AG04450 (cell line): ENCODE data around the gene SLC6A2. TPM values are rescaled to one million over a fixed set of nuclear protein-coding genes. Genes with fewer than 3 reads are reported as not detected.

Experiments used
- CTCF ChIA-PET: fragments of 300-600, 350-600 bp; formaldehyde crosslinking; extraction: SDS; loops from one replicate; lab custom pipeline; 2022; ENCODE audit warnings: antibody characterized with exemption, inconsistent platforms; lab: Charles Lee
- POLR2A ChIA-PET: fragments of 350-600 bp; formaldehyde crosslinking; extraction: SDS; loops from one replicate; lab custom pipeline; 2021; ENCODE audit warnings: antibody characterized with exemption, inconsistent platforms; lab: Yijun Ruan, JAX
- DNase-seq: peaks from one replicate; pipeline ENCODE4 v3.0.0-alpha.2; 2011; ENCODE audit warnings: low read depth, low spot score
- H3K27ac ChIP-seq: one replicate; pipeline ENCODE4 v1.5.1; 2012; ENCODE audit warnings: low read depth, low read length, control low read depth
- H3K27me3 ChIP-seq: one replicate; pipeline ENCODE4 v1.6.0; 2012; ENCODE audit warnings: low read length; ENCODE audit not compliant: control insufficient read depth, insufficient read depth
- H3K4me3 ChIP-seq: 2 replicates; pipeline ENCODE4 v1.5.1; 2011; ENCODE audit warnings: mild to moderate bottlenecking, low read depth, low read length, control low read depth
- H3K9me3 ChIP-seq: 2 replicates; pipeline ENCODE4 v1.5.1; 2012; ENCODE audit warnings: low read length; ENCODE audit not compliant: control insufficient read depth, insufficient read depth
- polyA plus RNA-seq: library from polyadenylated mRNA; depleted of rRNA; stranded (reverse); fragments of >200 nt; gene quantifications from 2 replicates; pipeline ENCODE4 v1.2.3, GENCODE V29; 2011
- TF ChIP-seq, protein P1 (sequence below): IDR thresholded peaks from 2 replicates; pipeline ENCODE4 v1.5.1; 2011; ENCODE audit warnings: low read depth, low read length, control low read depth, inconsistent platforms

The SLC6A2 gene
- polyA plus RNA-seq, 1 experiment, result not detected

DNA sequence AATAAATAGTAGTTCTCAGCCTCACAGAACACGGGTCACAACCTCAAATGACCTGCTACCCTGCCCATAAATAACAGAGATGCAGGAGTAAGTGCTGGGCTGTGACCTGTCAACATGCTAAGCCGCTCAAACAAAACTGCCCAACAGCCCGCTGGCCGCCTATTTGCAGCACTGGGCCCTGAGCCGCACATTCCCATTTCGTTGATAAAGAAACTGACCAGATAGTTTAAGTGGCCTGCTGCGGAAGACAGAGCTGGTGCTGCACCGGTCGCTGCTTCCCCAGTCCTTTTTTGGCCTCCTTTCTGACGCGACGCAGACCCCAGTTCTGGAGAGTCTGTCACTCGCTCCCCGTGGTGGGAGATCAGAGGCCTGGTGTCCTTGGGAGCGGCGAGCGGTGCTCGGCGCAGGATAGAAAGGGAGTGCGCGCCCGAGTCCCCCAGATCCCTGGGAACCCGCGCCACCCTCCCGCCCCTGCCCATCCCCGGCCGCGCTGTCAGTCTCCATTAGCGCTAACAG lies 349 bp upstream of the SLC6A2 start:
- H3K4me3 ChIP-seq, result no peak overlapping the region
- peaks cover 49% of the 10 kb centered on the region for H3K27me3 ChIP-seq
- no peaks in the 10 kb centered on the region; the same call in 1 of the 2 replicates for H3K9me3 ChIP-seq
- TF ChIP-seq, protein P1, sequence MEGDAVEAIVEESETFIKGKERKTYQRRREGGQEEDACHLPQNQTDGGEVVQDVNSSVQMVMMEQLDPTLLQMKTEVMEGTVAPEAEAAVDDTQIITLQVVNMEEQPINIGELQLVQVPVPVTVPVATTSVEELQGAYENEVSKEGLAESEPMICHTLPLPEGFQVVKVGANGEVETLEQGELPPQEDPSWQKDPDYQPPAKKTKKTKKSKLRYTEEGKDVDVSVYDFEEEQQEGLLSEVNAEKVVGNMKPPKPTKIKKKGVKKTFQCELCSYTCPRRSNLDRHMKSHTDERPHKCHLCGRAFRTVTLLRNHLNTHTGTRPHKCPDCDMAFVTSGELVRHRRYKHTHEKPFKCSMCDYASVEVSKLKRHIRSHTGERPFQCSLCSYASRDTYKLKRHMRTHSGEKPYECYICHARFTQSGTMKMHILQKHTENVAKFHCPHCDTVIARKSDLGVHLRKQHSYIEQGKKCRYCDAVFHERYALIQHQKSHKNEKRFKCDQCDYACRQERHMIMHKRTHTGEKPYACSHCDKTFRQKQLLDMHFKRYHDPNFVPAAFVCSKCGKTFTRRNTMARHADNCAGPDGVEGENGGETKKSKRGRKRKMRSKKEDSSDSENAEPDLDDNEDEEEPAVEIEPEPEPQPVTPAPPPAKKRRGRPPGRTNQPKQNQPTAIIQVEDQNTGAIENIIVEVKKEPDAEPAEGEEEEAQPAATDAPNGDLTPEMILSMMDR, result no peak
- ChIA-PET POLR2A (no interaction called here), CTCF (no interaction called here)
- DNase-seq, result no peak
- no peak overlapping the region for H3K27ac ChIP-seq

GRCh38 chr16:55656691-55657092 lies 904 bp downstream of the SLC6A2 start:
- ChIA-PET POLR2A (no interaction called here), CTCF (interaction anchor here (2.0 kb wide), 1 partner anchor 192 kb away, joined by 5 read pairs; no protein-coding TSS in a partner anchor)
- H3K9me3 ChIP-seq, result no peaks in the 10 kb centered on the region; the same call in 1 of the 2 replicates
- no peak overlapping the region for H3K27ac ChIP-seq
- no peak overlapping the region for H3K4me3 ChIP-seq
- DNase-seq, result no peak
- peaks cover 49% of the 10 kb centered on the region for H3K27me3 ChIP-seq
- TF ChIP-seq, protein P1, result no peak

DNA sequence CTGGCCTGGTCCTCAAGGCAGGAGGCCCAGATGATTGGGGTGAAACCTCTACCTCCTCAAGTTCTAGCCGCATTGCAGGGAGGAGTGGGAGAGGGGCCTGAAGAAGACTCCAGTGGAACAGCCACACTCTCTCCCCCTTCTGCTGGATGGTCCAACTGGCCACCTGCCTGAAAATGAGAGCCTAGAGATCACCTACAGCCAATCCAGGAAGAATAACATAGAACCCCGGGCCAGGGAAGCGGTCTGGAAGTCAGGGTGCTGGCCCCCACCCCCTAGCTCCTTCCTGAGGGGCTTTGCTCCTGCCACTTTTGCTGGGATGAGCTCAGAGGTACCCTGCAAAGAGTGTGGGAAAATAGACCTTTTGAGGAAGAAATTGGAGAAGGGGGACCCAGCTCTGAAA lies 1.8 kb downstream of the SLC6A2 start:
- H3K4me3 ChIP-seq, result no peak overlapping the region
- ChIA-PET CTCF (interaction anchor here (2.0 kb wide), 1 partner anchor 193 kb away, joined by 5 read pairs; no protein-coding TSS in a partner anchor), POLR2A (no interaction called here)
- DNase-seq, result no peak
- H3K27me3 ChIP-seq, result peaks cover 54% of the 10 kb centered on the region
- TF ChIP-seq, protein P1, result no peak
- no peak overlapping the region for H3K27ac ChIP-seq
- H3K9me3 ChIP-seq, result no peaks in the 10 kb centered on the region; the same call in 1 of the 2 replicates

DNA sequence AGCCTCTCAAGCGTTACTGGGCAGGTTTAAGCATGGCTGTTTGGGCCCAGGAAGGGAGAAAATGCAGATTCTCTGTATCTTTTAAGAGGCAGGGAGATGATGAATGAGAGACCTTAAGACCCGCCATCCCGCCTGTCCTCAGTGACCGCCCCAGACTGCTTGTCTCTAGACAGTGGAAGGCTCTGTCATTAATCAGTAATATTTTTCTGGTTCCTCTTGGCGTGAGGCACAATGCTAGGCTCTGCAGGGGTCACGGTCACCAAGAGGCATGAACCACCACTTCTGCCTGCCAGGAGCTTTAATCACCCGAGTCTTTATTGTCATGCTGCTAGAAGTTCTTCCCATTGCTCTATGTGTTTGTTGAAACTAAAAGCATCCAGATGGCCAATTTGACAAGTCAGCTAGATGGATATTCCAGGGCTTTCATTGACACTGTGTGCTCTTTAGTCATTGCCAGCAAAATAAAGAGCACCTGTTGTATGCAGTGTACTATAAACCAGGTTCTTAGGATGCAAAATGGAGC lies 3.2 kb downstream of the SLC6A2 start:
- ChIA-PET POLR2A (no interaction called here), CTCF (interaction anchor here (1.3 kb wide), 1 partner anchor 11 kb away, joined by 3 read pairs; no protein-coding TSS in a partner anchor)
- DNase-seq, result no peak
- Histone ChIP-seq H3K9me3 (no peaks in the 10 kb centered on the region; the same call in 1 of the 2 replicates), H3K27me3 (peaks cover 54% of the 10 kb centered on the region), H3K27ac (no peak overlapping the region), H3K4me3 (no peak overlapping the region)
- TF ChIP-seq, protein P1, result no peak

DNA sequence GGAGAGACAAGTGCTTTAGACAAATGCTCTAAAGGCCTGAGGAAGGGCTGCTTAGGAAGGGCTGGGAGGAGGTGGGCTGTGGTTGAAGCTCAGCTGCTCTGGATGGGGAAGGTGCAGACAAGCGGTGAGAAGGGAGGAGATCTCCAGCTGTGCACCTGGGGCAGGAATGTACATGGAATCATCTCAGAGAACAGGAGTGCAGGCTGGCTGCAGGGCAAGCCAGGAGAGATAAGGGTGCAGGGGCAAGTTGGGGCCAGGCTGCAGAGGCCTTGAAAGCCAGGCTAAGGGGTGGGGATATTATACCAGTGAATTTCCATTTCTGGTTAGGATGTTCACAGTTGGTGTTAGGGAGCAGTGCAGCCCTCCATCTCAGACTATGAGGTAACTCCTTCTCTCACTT lies 4.2 kb downstream of the SLC6A2 start:
- no peak for DNase-seq
- CTCF ChIA-PET, result interaction anchor here (1.3 kb wide), 1 partner anchor 12 kb away, joined by 3 read pairs; no protein-coding TSS in a partner anchor

More for the DNA sequence above, 4.2 kb downstream of the SLC6A2 start:
- POLR2A ChIA-PET, result no interaction called here
- H3K9me3 ChIP-seq, result no peaks in the 10 kb centered on the region; the same call in 1 of the 2 replicates
- no peak overlapping the region for H3K27ac ChIP-seq
- peaks cover 49% of the 10 kb centered on the region for H3K27me3 ChIP-seq
- TF ChIP-seq, protein P1, result no peak
- no peak overlapping the region for H3K4me3 ChIP-seq
